Measurements from ENCODE around the gene AP1S1. TPM values are rescaled to one million over a fixed set of nuclear protein-coding genes. Genes with fewer than 3 reads are reported as not detected.
A peak's percentile ranks its signal among the peaks of the same experiment; 100 is the strongest.
"Not testable (repeated sequence)": the region's sequence is repeated elsewhere in the genome, so short reads cannot be mapped to it uniquely, and the experiment has no call there.

AP1S1 gene
- total RNA-seq, 1 experiment from 2014 or later = 79.0 TPM

- BruUV-seq (replicated peaks) = no TSS peak
- H3K4me1 ChIP-seq (ENCODE audit: insufficient read depth, low read length, poor library complexity, severe bottlenecking) = no peaks in the 10 kb centered on the region
- no peaks in the 10 kb centered on the region for H3K36me3 ChIP-seq (ENCODE audit: insufficient read depth, low read length, poor library complexity, severe bottlenecking)
- no peaks in the 10 kb centered on the region for H3K27me3 ChIP-seq (replicated peaks; ENCODE audit: insufficient read depth, low read depth, low read length, poor library complexity)
- ChIA-PET POLR2A (ENCODE audit: low non-redundant PET) (no interaction called here), CTCF (no interaction called here)
- no peak overlapping the region for H3K4me3 ChIP-seq (ENCODE audit: low read depth, low read length, poor library complexity, severe bottlenecking)
- intact Hi-C loops (cut with micrococcal nuclease; ENCODE audit: unreplicated experiment) = no loop called here
- no peaks in the 10 kb centered on the region for H3K9me3 ChIP-seq (ENCODE audit: low read depth, low read length, poor library complexity, severe bottlenecking)
- DNase-seq (ENCODE audit: low spot score) = no peak
- no peak for TF ChIP-seq EZH2 (IDR thresholded peaks at IDR 0.05; ENCODE audit: borderline replicate concordance, low read depth, low read length, poor library complexity, severe bottlenecking)
- TF ChIP-seq, protein P1, sequence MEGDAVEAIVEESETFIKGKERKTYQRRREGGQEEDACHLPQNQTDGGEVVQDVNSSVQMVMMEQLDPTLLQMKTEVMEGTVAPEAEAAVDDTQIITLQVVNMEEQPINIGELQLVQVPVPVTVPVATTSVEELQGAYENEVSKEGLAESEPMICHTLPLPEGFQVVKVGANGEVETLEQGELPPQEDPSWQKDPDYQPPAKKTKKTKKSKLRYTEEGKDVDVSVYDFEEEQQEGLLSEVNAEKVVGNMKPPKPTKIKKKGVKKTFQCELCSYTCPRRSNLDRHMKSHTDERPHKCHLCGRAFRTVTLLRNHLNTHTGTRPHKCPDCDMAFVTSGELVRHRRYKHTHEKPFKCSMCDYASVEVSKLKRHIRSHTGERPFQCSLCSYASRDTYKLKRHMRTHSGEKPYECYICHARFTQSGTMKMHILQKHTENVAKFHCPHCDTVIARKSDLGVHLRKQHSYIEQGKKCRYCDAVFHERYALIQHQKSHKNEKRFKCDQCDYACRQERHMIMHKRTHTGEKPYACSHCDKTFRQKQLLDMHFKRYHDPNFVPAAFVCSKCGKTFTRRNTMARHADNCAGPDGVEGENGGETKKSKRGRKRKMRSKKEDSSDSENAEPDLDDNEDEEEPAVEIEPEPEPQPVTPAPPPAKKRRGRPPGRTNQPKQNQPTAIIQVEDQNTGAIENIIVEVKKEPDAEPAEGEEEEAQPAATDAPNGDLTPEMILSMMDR (conservative IDR thresholded peaks at IDR 0.05; ENCODE audit: low read depth, low read length) = no peak
- H3K27ac ChIP-seq (ENCODE audit: low read depth, low read length, poor library complexity, severe bottlenecking) = no peak overlapping the region
Observed at GRCh38 chr7:101120315-101120714, 34.0 kb upstream of the AP1S1 start.

- CTCF ChIA-PET = interaction anchor here (0.7 kb wide), 1 partner anchor 13 kb away, joined by 12 read pairs; no protein-coding TSS in a partner anchor
- H3K27ac ChIP-seq (ENCODE audit: low read depth, low read length, poor library complexity, severe bottlenecking) = peak overlapping the region; percentile 61
- POLR2A ChIA-PET (ENCODE audit: low non-redundant PET) = interaction anchor here (0.6 kb wide), 1 partner anchor 17 kb away, joined by 6 read pairs; no protein-coding TSS in a partner anchor
- H3K9me3 ChIP-seq (ENCODE audit: low read depth, low read length, poor library complexity, severe bottlenecking); H3K27me3 ChIP-seq (replicated peaks; ENCODE audit: insufficient read depth, low read depth, low read length, poor library complexity); BruUV-seq (replicated peaks); H3K4me1 ChIP-seq (ENCODE audit: insufficient read depth, low read length, poor library complexity, severe bottlenecking); intact Hi-C loops (cut with micrococcal nuclease; ENCODE audit: unreplicated experiment); H3K36me3 ChIP-seq (ENCODE audit: insufficient read depth, low read length, poor library complexity, severe bottlenecking); H3K4me3 ChIP-seq (ENCODE audit: low read depth, low read length, poor library complexity, severe bottlenecking); DNase-seq (ENCODE audit: low spot score): not testable (repeated sequence)
Observed at GRCh38 chr7:101121631-101121990, 32.7 kb upstream of the AP1S1 start.

GRCh38 chr7:101121991-101122932 lies 32.0 kb upstream of the AP1S1 start:
- Histone ChIP-seq H3K4me3 (ENCODE audit: low read depth, low read length, poor library complexity, severe bottlenecking) (no peak overlapping the region), H3K27me3 (replicated peaks; ENCODE audit: insufficient read depth, low read depth, low read length, poor library complexity) (no peaks in the 10 kb centered on the region), H3K27ac (ENCODE audit: low read depth, low read length, poor library complexity, severe bottlenecking) (peak overlapping the region; percentile 61), H3K4me1 (ENCODE audit: insufficient read depth, low read length, poor library complexity, severe bottlenecking) (peaks cover 13% of the 10 kb centered on the region), H3K36me3 (ENCODE audit: insufficient read depth, low read length, poor library complexity, severe bottlenecking) (no peaks in the 10 kb centered on the region), H3K9me3 (ENCODE audit: low read depth, low read length, poor library complexity, severe bottlenecking) (no peaks in the 10 kb centered on the region)
- ChIA-PET POLR2A (ENCODE audit: low non-redundant PET) (interaction anchor here (0.6 kb wide), 1 partner anchor 16 kb away, joined by 6 read pairs; no protein-coding TSS in a partner anchor), CTCF (no interaction called here)
- DNase-seq (ENCODE audit: low spot score) = peak; percentile 58
- no TSS peak for BruUV-seq (replicated peaks)
- no peak for TF ChIP-seq EZH2 (IDR thresholded peaks at IDR 0.05; ENCODE audit: borderline replicate concordance, low read depth, low read length, poor library complexity, severe bottlenecking)
- TF ChIP-seq, protein P1 (conservative IDR thresholded peaks at IDR 0.05; ENCODE audit: low read depth, low read length) = no peak
- intact Hi-C loops (cut with micrococcal nuclease; ENCODE audit: unreplicated experiment) = no loop called here
